HepG2 (cell line): ENCODE measurements around the gene DPH6. TPM values are rescaled to one million over a fixed set of nuclear protein-coding genes. Genes with fewer than 3 reads are reported as not detected.

Experiments
- ATAC-seq: fragments of 200-7000 bp; cut with Tn5 transposase; 3 replicates; pipeline ENCODE4 v1.9.1; 2020; ENCODE audit warnings: mild to moderate bottlenecking, moderate library complexity
- BruUV-seq: library from RNA; stranded (reverse); fragments of 400-500 nt; replicated peaks from 2 replicates; lab custom pipeline; 2021; lab: Mats Ljungman, UMichigan
- CTCF ChIA-PET: fragments of 300-600 bp; formaldehyde crosslinking; extraction: SDS; loops from one replicate; lab custom pipeline; 2021; ENCODE audit warnings: low total read pairs, inconsistent platforms, low intra/inter-chr PET ratio; lab: Yijun Ruan, JAX
- POLR2A ChIA-PET: fragments of 350-600 bp; sonication (Branson Sonifier 250); formaldehyde crosslinking; loops from one replicate; lab custom pipeline; 2020; ENCODE audit warnings: antibody characterized with exemption, inconsistent platforms; lab: Yijun Ruan, JAX
- DNase-seq: peaks from one replicate; pipeline ENCODE4 v3.0.0-alpha.2; 2015; ENCODE audit warnings: low spot score
- FAIRE-seq: peaks from 3 replicates; lab custom pipeline; 2011; peaks lifted over from hg19 to GRCh38; lab: Jason Lieb, UNC
- H2AFZ ChIP-seq: one replicate; pipeline ENCODE4 v1.6.1; 2011; ENCODE audit warnings: low read length, inconsistent platforms
- H3K27ac ChIP-seq: fragments of 300-600 bp; 3 replicates; pipeline ENCODE4 v1.8.0; 2011; ENCODE audit warnings: mixed run types, mild to moderate bottlenecking, mixed read lengths, low read length, inconsistent platforms; ENCODE audit not compliant: insufficient read depth; ENCODE audit errors: extremely low read length
- H3K27me3 ChIP-seq, 2 experiments: fragments of 200-600 bp in 1 of 2; 2 replicates in 1 of 2; 3 replicates in 1 of 2; pipeline versions ENCODE4 v1.6.0 to v1.8.0; 2011; ENCODE audit warnings: low read length in 2 of 2, mild to moderate bottlenecking in 2 of 2, moderate library complexity in 2 of 2, inconsistent platforms in 1 of 2; ENCODE audit not compliant: insufficient read depth in 2 of 2, control insufficient read depth in 1 of 2
- H3K36me3 ChIP-seq, 2 experiments: fragments of 200-600 bp in 1 of 2; replicated peaks in 1 of 2; 2 replicates in 1 of 2; 3 replicates in 1 of 2; pipeline versions ENCODE4 v1.5.1 to v1.8.0; 2011; ENCODE audit warnings: low read length in 2 of 2, inconsistent platforms in 1 of 2; ENCODE audit not compliant: insufficient read depth in 2 of 2, control insufficient read depth in 1 of 2
- H3K4me1 ChIP-seq: 2 replicates; pipeline ENCODE4 v1.5.1; 2012; ENCODE audit warnings: low read length, inconsistent platforms; ENCODE audit not compliant: insufficient read depth
- H3K4me2 ChIP-seq: 2 replicates; pipeline ENCODE4 v1.6.0; 2011; ENCODE audit warnings: low read depth, low read length, inconsistent platforms
- H3K4me3 ChIP-seq, 3 experiments: fragments of 200-600 bp in 1 of 3; sonication (generic), shearing (Covaris generic) in 1 of 3; replicated peaks in 1 of 3; 2 replicates each; pipeline ENCODE4 v1.5.1; 2011 to 2016; ENCODE audit warnings: low read length in 3 of 3, inconsistent platforms in 2 of 3, low read depth in 2 of 3, mild to moderate bottlenecking in 2 of 3, control low read depth in 1 of 3, mixed read lengths in 1 of 3; ENCODE audit not compliant: insufficient read depth in 1 of 3
- H3K79me2 ChIP-seq: one replicate; pipeline ENCODE4 v1.6.1; 2011; ENCODE audit warnings: low read length, inconsistent platforms; ENCODE audit not compliant: insufficient read depth
- H3K9ac ChIP-seq: 2 replicates; pipeline ENCODE4 v1.6.0; 2011; ENCODE audit warnings: mild to moderate bottlenecking, low read depth, low read length, inconsistent platforms; ENCODE audit not compliant: insufficient read depth
- H3K9me3 ChIP-seq: 2 replicates; pipeline ENCODE4 v1.5.1; 2012; ENCODE audit warnings: mild to moderate bottlenecking, low read length
- H4K20me1 ChIP-seq: 2 replicates; pipeline ENCODE4 v1.6.0; 2011; ENCODE audit warnings: inconsistent platforms, mild to moderate bottlenecking, low read length, moderate library complexity; ENCODE audit not compliant: insufficient read depth
- ARID2 ChIP-seq: sonication (generic); formaldehyde crosslinking; IDR thresholded peaks from 2 replicates; pipeline ENCODE4 v1.8.1; 2022; ENCODE audit warnings: mild to moderate bottlenecking, missing genetic modification reagents, borderline replicate concordance
- CBX2 ChIP-seq, 2 experiments: fragments of 200-600 bp in 1 of 2; sonication (generic); formaldehyde crosslinking in 1 of 2; IDR thresholded peaks; 2 replicates each; pipeline versions ENCODE4 v1.7.0 to v1.8.1; 2018 to 2022; ENCODE audit warnings: low read depth in 2 of 2, low read length in 1 of 2, mild to moderate bottlenecking in 1 of 2, missing genetic modification reagents in 1 of 2
- FUBP1 ChIP-seq: sonication (generic); formaldehyde crosslinking; IDR thresholded peaks from 2 replicates; pipeline ENCODE4 v1.5.1; 2020; ENCODE audit warnings: missing genetic modification reagents, mild to moderate bottlenecking, borderline replicate concordance
- MAF1 ChIP-seq: sonication (generic); formaldehyde crosslinking; IDR thresholded peaks from 2 replicates; pipeline ENCODE4 v1.5.0; 2020; ENCODE audit warnings: missing genetic modification reagents, borderline replicate concordance
- MTERF4 ChIP-seq: sonication (generic); formaldehyde crosslinking; IDR thresholded peaks from 2 replicates; pipeline ENCODE4 v1.8.0; 2023; ENCODE audit warnings: mild to moderate bottlenecking, missing genetic modification reagents
- RAD51 ChIP-seq: fragments of 450-650 bp; IDR thresholded peaks from 2 replicates; pipeline ENCODE4 v1.6.1; 2016; ENCODE audit warnings: borderline replicate concordance
- SYNCRIP ChIP-seq: fragments of 200-400 bp; formaldehyde crosslinking; IDR thresholded peaks from 2 replicates; pipeline ENCODE4 v1.6.1; 2018; ENCODE audit warnings: mild to moderate bottlenecking, low read depth, low read length; ENCODE audit not compliant: insufficient read depth
- TEAD2 ChIP-seq: sonication (generic); formaldehyde crosslinking; IDR thresholded peaks from 2 replicates; pipeline ENCODE4 v1.9.0; 2021; ENCODE audit warnings: missing genetic modification reagents
- ZFP37 ChIP-seq: sonication (generic); formaldehyde crosslinking; IDR thresholded peaks from 2 replicates; pipeline ENCODE4 v1.4.0; 2020; ENCODE audit warnings: missing genetic modification reagents, borderline replicate concordance
- ZMYM4 ChIP-seq: sonication (generic); formaldehyde crosslinking; IDR thresholded peaks from 2 replicates; pipeline ENCODE4 v1.8.1; 2023; ENCODE audit warnings: mild to moderate bottlenecking, missing genetic modification reagents
- ZNF160 ChIP-seq: sonication (generic); formaldehyde crosslinking; IDR thresholded peaks from 2 replicates; pipeline ENCODE4 v1.8.0; 2022; ENCODE audit warnings: mild to moderate bottlenecking, inconsistent platforms, missing genetic modification reagents
- ZNF234 ChIP-seq: sonication (generic); formaldehyde crosslinking; conservative IDR thresholded peaks from 2 replicates; pipeline ENCODE4 v1.5.1; 2020; ENCODE audit warnings: mild to moderate bottlenecking, missing genetic modification reagents
- ZNF530 ChIP-seq: sonication (generic); formaldehyde crosslinking; IDR thresholded peaks from 2 replicates; pipeline ENCODE4 v1.5.0; 2020; ENCODE audit warnings: low read depth, mild to moderate bottlenecking, missing genetic modification reagents
- ZNF567 ChIP-seq: sonication (generic); formaldehyde crosslinking; IDR thresholded peaks from 2 replicates; pipeline ENCODE4 v1.8.1; 2023; ENCODE audit warnings: mild to moderate bottlenecking, missing genetic modification reagents, borderline replicate concordance
- ZNF607 ChIP-seq: sonication (generic); formaldehyde crosslinking; IDR thresholded peaks from 2 replicates; pipeline ENCODE4 v1.5.1; 2020; ENCODE audit warnings: missing genetic modification reagents, mild to moderate bottlenecking, borderline replicate concordance
- WGBS: methylation state at CpG from one replicate; pipeline ENCODE4 v1.1.6; 2017; ENCODE audit warnings: low lambda C conversion rate; 5-methylcytosine and 5-hydroxymethylcytosine counted together
- in situ Hi-C: cut with HindIII; loops from 2 replicates; pipeline ENCODE4 v1.10.0; 2017; ENCODE audit warnings: low pct_unique_long_range_greater_than_20kb; ENCODE audit not compliant: extremely low pct_ligation_motif_present
- intact Hi-C: fragments of 100-400 bp; cut with micrococcal nuclease; formaldehyde crosslinking; loops from one replicate; pipeline ENCODE4 v1.10.0; 2022; ENCODE audit not compliant: unreplicated experiment
- polyA plus RNA-seq, 8 experiments: library from polyadenylated mRNA; depleted of rRNA in 3 of 8; stranded (reverse) in 7 of 8; unstranded in 1 of 8; fragments of >200 nt; fragmentation: Illumina TruSeq in 4 of 8; extraction: Trizol in 4 of 8; gene quantifications; 2 replicates each; pipeline versions ENCODE4 v1.2.1 to v1.2.3, GENCODE V29; 2011 to 2016; ENCODE audit warnings: low read depth in 4 of 8, missing spikeins in 1 of 8, mixed read lengths in 1 of 8; ENCODE audit not compliant: insufficient read depth in 1 of 8
- total RNA-seq, 5 experiments: library from RNA; depleted of rRNA; stranded (reverse); fragments of >200 nt; fragmentation: Illumina TruSeq; extraction: Trizol; gene quantifications; 2 replicates each; pipeline ENCODE4 v1.2.3, GENCODE V29; 2016; ENCODE audit warnings: low read depth in 1 of 5

DPH6 gene
- total and polyA plus RNA-seq, 2 of the 13 experiments (the other 11 are each of a cell fraction or from before 2014, with no cell fraction given): 10.2 to 25.8 TPM

GRCh38 chr15:35358824-35359223 lies 187.1 kb downstream of the DPH6 start:
- FAIRE-seq (no peak), DNase-seq (no peak), ATAC-seq (no peak)
- in situ Hi-C loops: no loop called here
- WGBS: 90% methylated on average over 5 of the region's 5 CpGs
- TF ChIP-seq ZNF567 (CRISPR knock-in tag) (no peak), FUBP1 (CRISPR knock-in tag) (no peak), ZNF530 (CRISPR knock-in tag) (no peak), SYNCRIP (no peak), MAF1 (CRISPR knock-in tag) (no peak)
- no peak overlapping the region for H3K4me3 ChIP-seq
- no peak overlapping the region for H2AFZ ChIP-seq
- ChIA-PET POLR2A (no interaction called here), CTCF (no interaction called here)
- H3K4me1 ChIP-seq: no peaks in the 10 kb centered on the region
- H3K27ac ChIP-seq: no peak overlapping the region
- peaks cover 32% of the 10 kb centered on the region for H3K9me3 ChIP-seq
- no peak overlapping the region for H3K9ac ChIP-seq
- H3K79me2 ChIP-seq: no peaks in the 10 kb centered on the region
- no TSS peak for BruUV-seq
- intact Hi-C loops: no loop called here
- H3K4me2 ChIP-seq: no peak overlapping the region
- no peaks in the 10 kb centered on the region for H3K36me3 ChIP-seq
- H3K27me3 ChIP-seq: no peaks in the 10 kb centered on the region
- H4K20me1 ChIP-seq: no peaks in the 10 kb centered on the region

GRCh38 chr15:35351059-35351458 lies 194.9 kb downstream of the DPH6 start:
- in situ Hi-C loops: no loop called here
- Histone ChIP-seq H3K27ac (no peak overlapping the region), H3K4me3 (no peak overlapping the region), H3K79me2 (no peaks in the 10 kb centered on the region), H3K4me2 (no peak overlapping the region), H2AFZ (no peak overlapping the region), H3K4me1 (no peaks in the 10 kb centered on the region), H3K27me3 (no peaks in the 10 kb centered on the region), H3K9ac (no peak overlapping the region), H4K20me1 (no peaks in the 10 kb centered on the region), H3K36me3 (no peaks in the 10 kb centered on the region), H3K9me3 (no peaks in the 10 kb centered on the region)
- intact Hi-C loops: no loop called here
- ChIA-PET POLR2A (no interaction called here), CTCF (no interaction called here)
- ATAC-seq (no peak), FAIRE-seq (no peak), DNase-seq (no peak)
- BruUV-seq: no TSS peak
- no peak for TF ChIP-seq MTERF4 (CRISPR knock-in tag)
- TF ChIP-seq RAD51: no peak
- no peak for TF ChIP-seq CBX2 (IDR thresholded peaks at IDR 0.05; ENCODE audit: low read depth, low read length)
- TF ChIP-seq CBX2 (CRISPR knock-in tag; IDR thresholded peaks at IDR 0.05; ENCODE audit: low read depth): no peak
- TF ChIP-seq ZFP37 (CRISPR knock-in tag): no peak
- no peak for TF ChIP-seq ZNF234 (CRISPR knock-in tag)
- no peak for TF ChIP-seq ZNF607 (CRISPR knock-in tag)
- TF ChIP-seq ZNF160 (CRISPR knock-in tag): no peak
- TF ChIP-seq ZMYM4: no peak
- TF ChIP-seq ARID2 (CRISPR knock-in tag): no peak
- no peak for TF ChIP-seq TEAD2
